ENCODE results near the gene RFX7. TPM values are rescaled to one million over a fixed set of nuclear protein-coding genes. Genes with fewer than 3 reads are reported as not detected.

Gene RFX7
- total RNA-seq, 1 experiment from 2014 or later = 43.4 TPM

GRCh38 chr15:56168394-56168793 lies 75.3 kb downstream of the RFX7 start:
- H3K4me3 Mint-ChIP-seq = no peak overlapping the region
- Histone ChIP-seq H3K4me2 (ENCODE audit: insufficient read depth, insufficient read length, low read length) (no peak overlapping the region), H3K4ac (ENCODE audit: low read depth, low read length) (no peak overlapping the region), H2AK5ac (ENCODE audit: insufficient read length, low read length) (no peak overlapping the region), H4K5ac (ENCODE audit: insufficient read length, low read depth, low read length) (no peak overlapping the region), H3T11ph (ENCODE audit: low read length) (no peak overlapping the region), H2BK12ac (ENCODE audit: insufficient read length, low read depth, low read length) (no peak overlapping the region), H3K14ac (ENCODE audit: insufficient read depth, low read length) (no peak overlapping the region), H3K79me2 (ENCODE audit: insufficient read depth, low read length) (peaks cover 5% of the 10 kb centered on the region; the same call in 1 of the 2 replicates), H3K56ac (ENCODE audit: insufficient read length, low read depth, low read length) (no peak overlapping the region), H2BK120ac (ENCODE audit: low read depth, low read length, poor library complexity, severe bottlenecking) (no peak overlapping the region), H4K91ac (ENCODE audit: insufficient read length, low read depth, low read length) (no peak overlapping the region), H4K8ac (replicated peaks; ENCODE audit: insufficient read length, low read depth, low read length) (no peak overlapping the region), H3K27me3 (ENCODE audit: insufficient read depth, low read length) (no peaks in the 10 kb centered on the region), H3K9ac (ENCODE audit: extremely low read depth, insufficient read length, low read length) (no peak overlapping the region), H3K23ac (ENCODE audit: insufficient read length, low read depth, low read length) (no peak overlapping the region), H3K18ac (ENCODE audit: insufficient read length, low read depth, low read length) (no peak overlapping the region), H2BK5ac (ENCODE audit: insufficient read length, low read length) (no peak overlapping the region), H2AFZ (ENCODE audit: low read length) (no peak overlapping the region), H2BK15ac (ENCODE audit: low read depth, low read length) (no peak overlapping the region), H3K79me1 (ENCODE audit: insufficient read depth, low read depth, low read length, poor library complexity, severe bottlenecking) (peaks cover 8% of the 10 kb centered on the region), H3K23me2 (ENCODE audit: insufficient read length, low read depth, low read length, poor library complexity, severe bottlenecking) (no peaks in the 10 kb centered on the region), H3K4me1 (ENCODE audit: insufficient read depth, low read length) (no peaks in the 10 kb centered on the region), H3K27ac (ENCODE audit: insufficient read length, low read depth, low read length) (no peak overlapping the region), H2BK20ac (ENCODE audit: low read depth, low read length, poor library complexity, severe bottlenecking) (no peak overlapping the region), H4K20me1 (ENCODE audit: control insufficient read depth, insufficient read depth, insufficient read length) (no peaks in the 10 kb centered on the region), H3K9me3 (ENCODE audit: control insufficient read depth, low read depth, low read length) (no peaks in the 10 kb centered on the region)
- WGBS (ENCODE audit: extremely low coverage, insufficient read length, low lambda C conversion rate) = no CpG with 5 or more reads among the region's 2 CpGs
- H3K27ac Mint-ChIP-seq = no peak overlapping the region
- H3K4me1 Mint-ChIP-seq = peaks cover 0 to 4% of the 10 kb centered on the region in 2 experiments; a peak in 2 of 4 replicates
- no peak for DNase-seq
- 0 out of 5 replicates have a peak, but pooled peaks cover 0 to 2% of the 10 kb centered on the region in 2 experiments for H3K9me3 Mint-ChIP-seq
- no peak for TF ChIP-seq CTCF (conservative IDR thresholded peaks at IDR 0.05)
- peaks cover 22 to 27% (median 22%) of the 10 kb centered on the region in 3 experiments for H3K36me3 Mint-ChIP-seq (ENCODE audit: insufficient read depth in 1 of 3, low read depth in 3 of 3)
- no peaks in the 10 kb centered on the region for H3K27me3 Mint-ChIP-seq (ENCODE audit: low read depth)

Measured in H9 (cell line).